A673 (cell line): ENCODE results near the gene MRPL38. TPM values are rescaled to one million over a fixed set of nuclear protein-coding genes. Genes with fewer than 3 reads are reported as not detected.
"Not testable (repeated sequence)": the region's sequence is repeated elsewhere in the genome, so short reads cannot be mapped to it uniquely, and the experiment has no call there.

ENCODE experiments used
- BruUV-seq: library from RNA; stranded (reverse); fragments of 400-500 nt; replicated peaks from 2 replicates; lab custom pipeline; 2021; lab: Mats Ljungman, UMichigan
- CTCF ChIA-PET: fragments of 300-600 bp; sonication (Branson Sonifier 250); formaldehyde crosslinking; loops from one replicate; lab custom pipeline; 2022; ENCODE audit warnings: antibody characterized with exemption; lab: Charles Lee
- POLR2A ChIA-PET: fragments of 300-600 bp; sonication (Branson Sonifier 250); formaldehyde crosslinking; loops from one replicate; lab custom pipeline; 2022; ENCODE audit warnings: antibody characterized with exemption; ENCODE audit not compliant: low non-redundant PET; lab: Charles Lee
- DNase-seq: peaks from one replicate; pipeline ENCODE4 v3.0.0-alpha.2; 2015; ENCODE audit warnings: low spot score
- H3K27ac ChIP-seq: fragments of 200-600 bp; sonication (generic); 2 replicates; pipeline ENCODE4 v1.5.1; 2016; ENCODE audit warnings: mixed run types, low read depth, mild to moderate bottlenecking, mixed read lengths, antibody characterized with exemption, low read length; ENCODE audit not compliant: poor library complexity, severe bottlenecking
- H3K27me3 ChIP-seq: fragments of 200-600 bp; sonication (generic); replicated peaks from 2 replicates; pipeline ENCODE4 v1.6.1; 2017; ENCODE audit warnings: mixed run types, low read depth, mild to moderate bottlenecking, mixed read lengths, antibody characterized with exemption, low read length; ENCODE audit not compliant: insufficient read depth, poor library complexity
- H3K36me3 ChIP-seq: fragments of 200-600 bp; sonication (generic); 2 replicates; pipeline ENCODE4 v1.6.1; 2016; ENCODE audit warnings: mixed run types, mild to moderate bottlenecking, mixed read lengths, antibody characterized with exemption, low read length; ENCODE audit not compliant: insufficient read depth, poor library complexity, severe bottlenecking
- H3K4me1 ChIP-seq: fragments of 200-600 bp; sonication (generic); 2 replicates; pipeline ENCODE4 v1.6.1; 2017; ENCODE audit warnings: mixed run types, mild to moderate bottlenecking, mixed read lengths, antibody characterized with exemption, low read length; ENCODE audit not compliant: insufficient read depth, poor library complexity, severe bottlenecking
- H3K4me3 ChIP-seq: fragments of 200-600 bp; sonication (generic); 2 replicates; pipeline ENCODE4 v1.5.1; 2016; ENCODE audit warnings: low read depth, mixed run types, mild to moderate bottlenecking, mixed read lengths, low read length; ENCODE audit not compliant: poor library complexity, severe bottlenecking
- H3K9me3 ChIP-seq: fragments of 200-600 bp; sonication (generic); 2 replicates; pipeline ENCODE4 v1.6.1; 2016; ENCODE audit warnings: mixed run types, low read depth, mild to moderate bottlenecking, mixed read lengths, antibody characterized with exemption, low read length; ENCODE audit not compliant: poor library complexity, severe bottlenecking
- CTCF ChIP-seq: fragments of 300-800, 200-600 bp; sonication (generic); conservative IDR thresholded peaks from 2 replicates; pipeline ENCODE4 v1.5.1; 2017; ENCODE audit warnings: low read depth, mild to moderate bottlenecking, antibody characterized with exemption, low read length, moderate library complexity, mixed read lengths
- EZH2 ChIP-seq: fragments of 200-600 bp; sonication (generic); IDR thresholded peaks from 2 replicates; pipeline ENCODE4 v1.6.1; 2017; ENCODE audit warnings: borderline replicate concordance, low read depth, mild to moderate bottlenecking, mixed read lengths, antibody characterized with exemption, low read length; ENCODE audit not compliant: poor library complexity, severe bottlenecking
- intact Hi-C: fragments of 100-400 bp; cut with micrococcal nuclease; formaldehyde crosslinking; loops from one replicate; pipeline ENCODE4 v1.10.0; 2022; ENCODE audit not compliant: unreplicated experiment
- total RNA-seq: library from RNA; stranded (reverse); gene quantifications from 2 replicates; pipeline ENCODE4 v1.2.3, GENCODE V29; 2021

The MRPL38 gene
- total RNA-seq, 1 experiment from 2014 or later, result 167 TPM

GRCh38 chr17:75854101-75854748, 50.5 kb downstream of the MRPL38 start:
- H3K27me3 ChIP-seq, result no peaks in the 10 kb centered on the region
- peak overlapping the region; percentile 63 for H3K4me3 ChIP-seq
- no peaks in the 10 kb centered on the region for H3K9me3 ChIP-seq
- BruUV-seq, result TSS peak; percentile 84
- peaks cover 19% of the 10 kb centered on the region for H3K36me3 ChIP-seq
- CTCF ChIA-PET, result interaction anchor here (0.7 to 1.6 kb wide), 4 partner anchors 8 to 121 kb away, joined by 4 to 12 read pairs (median 6); no protein-coding TSS in a partner anchor
- intact Hi-C loops, result no loop called here
- H3K4me1 ChIP-seq, result peaks cover 13% of the 10 kb centered on the region
- peak overlapping the region; percentile 60 for H3K27ac ChIP-seq
- DNase-seq, result no peak
- POLR2A ChIA-PET, result interaction anchor here (0.7 kb wide), 2 partner anchors 8 to 738 kb away, joined by 3 to 5 read pairs; no protein-coding TSS in a partner anchor
- TF ChIP-seq CTCF, result no peak
- TF ChIP-seq EZH2, result no peak

- Histone ChIP-seq H3K27me3 (no peaks in the 10 kb centered on the region), H3K4me3 (no peak overlapping the region), H3K36me3 (peaks cover 25% of the 10 kb centered on the region), H3K9me3 (no peaks in the 10 kb centered on the region), H3K27ac (no peak overlapping the region), H3K4me1 (peaks cover 13% of the 10 kb centered on the region)
- no peak for DNase-seq
- POLR2A ChIA-PET, result interaction anchor here (0.7 kb wide), 2 partner anchors 7 to 737 kb away, joined by 3 to 5 read pairs; no protein-coding TSS in a partner anchor
- CTCF ChIA-PET, result interaction anchor here (0.7 kb wide), 1 partner anchor 122 kb away, joined by 12 read pairs; no protein-coding TSS in a partner anchor
- TF ChIP-seq EZH2 (no peak), CTCF (no peak)
- intact Hi-C loops, result no loop called here
- no TSS peak for BruUV-seq
Observed at GRCh38 chr17:75853433-75853832, 51.3 kb downstream of the MRPL38 start.

- H3K27me3 ChIP-seq, BruUV-seq, POLR2A ChIA-PET, H3K9me3 ChIP-seq, intact Hi-C loops, H3K4me3 ChIP-seq, H3K27ac ChIP-seq, DNase-seq, CTCF ChIA-PET: not testable (repeated sequence)
- peaks cover 11% of the 10 kb centered on the region for H3K4me1 ChIP-seq
- peaks cover 43% of the 10 kb centered on the region for H3K36me3 ChIP-seq
Observed at GRCh38 chr17:75851693-75851991, 53.0 kb downstream of the MRPL38 start.
